WERI-Rb-1 (cell line): ENCODE data around the gene FSD1L.

ENCODE experiments used
- DNase-seq: peaks from one replicate; pipeline ENCODE4 v3.0.0-alpha.2; 2020
- H3K27ac ChIP-seq: fragments of 250-450 bp; sonication (Bioruptor Pico); 2 replicates; pipeline ENCODE4 v1.5.1; 2020; ENCODE audit warnings: mild to moderate bottlenecking, moderate library complexity
- H3K27me3 ChIP-seq: fragments of 250-450 bp; sonication (Bioruptor Pico); 2 replicates; pipeline ENCODE4 v1.5.1; 2021; ENCODE audit warnings: mild to moderate bottlenecking, low read depth, moderate library complexity; ENCODE audit not compliant: insufficient read depth, severe bottlenecking
- H3K36me3 ChIP-seq: fragments of 250-450 bp; sonication (Bioruptor Pico); 2 replicates; pipeline ENCODE4 v1.5.1; 2020; ENCODE audit warnings: mild to moderate bottlenecking, moderate library complexity
- H3K4me3 ChIP-seq: 2 replicates; pipeline ENCODE4 v1.5.1; 2011; ENCODE audit warnings: low read depth, mild to moderate bottlenecking, control low read depth, low read length
- H3K9me3 ChIP-seq: fragments of 250-450 bp; sonication (Bioruptor Pico); 2 replicates; pipeline ENCODE4 v1.5.1; 2021; ENCODE audit warnings: mild to moderate bottlenecking, moderate library complexity; ENCODE audit not compliant: severe bottlenecking
- CTCF ChIP-seq: IDR thresholded peaks from 2 replicates; pipeline ENCODE4 v1.5.1; 2011; ENCODE audit warnings: low read depth, mild to moderate bottlenecking, control low read depth, inconsistent platforms, low read length

FSD1L gene

GRCh38 chr9:105455836-105456475 is 8.1 kb downstream of the FSD1L start:
- Histone ChIP-seq H3K27ac (no peak overlapping the region), H3K27me3 (no peaks in the 10 kb centered on the region), H3K36me3 (peaks cover 23% of the 10 kb centered on the region), H3K9me3 (peaks cover 11% of the 10 kb centered on the region), H3K4me3 (no peak overlapping the region)
- no peak for TF ChIP-seq CTCF
- DNase-seq, result no peak

GRCh38 chr9:105457560-105458294 is 9.9 kb downstream of the FSD1L start:
- Histone ChIP-seq H3K9me3 (peaks cover 11% of the 10 kb centered on the region), H3K4me3 (no peak overlapping the region), H3K27me3 (no peaks in the 10 kb centered on the region), H3K27ac (no peak overlapping the region), H3K36me3 (peaks cover 16% of the 10 kb centered on the region)
- no peak for TF ChIP-seq CTCF
- DNase-seq, result no peak

GRCh38 chr9:105458404-105458803 is 10.6 kb downstream of the FSD1L start:
- TF ChIP-seq CTCF, result no peak
- peaks cover 19% of the 10 kb centered on the region for H3K36me3 ChIP-seq
- no peaks in the 10 kb centered on the region for H3K27me3 ChIP-seq
- DNase-seq, result no peak
- peaks cover 11% of the 10 kb centered on the region for H3K9me3 ChIP-seq
- peak overlapping the region; percentile 44; the same call in 1 of the 2 replicates for H3K27ac ChIP-seq
- H3K4me3 ChIP-seq, result no peak overlapping the region

GRCh38 chr9:105459336-105459735 is 11.5 kb downstream of the FSD1L start:
- Histone ChIP-seq H3K4me3 (no peak overlapping the region), H3K9me3 (peaks cover 11% of the 10 kb centered on the region), H3K27ac (peak overlapping the region; percentile 44), H3K36me3 (peaks cover 29% of the 10 kb centered on the region), H3K27me3 (no peaks in the 10 kb centered on the region)
- peak; percentile 47 for DNase-seq
- no peak for TF ChIP-seq CTCF

GRCh38 chr9:105466898-105467455 is 19.1 kb downstream of the FSD1L start:
- H3K4me3 ChIP-seq, result no peak overlapping the region
- H3K27me3 ChIP-seq, result no peaks in the 10 kb centered on the region
- no peaks in the 10 kb centered on the region for H3K9me3 ChIP-seq
- H3K27ac ChIP-seq, result no peak overlapping the region
- TF ChIP-seq CTCF, result no peak
- H3K36me3 ChIP-seq, result peaks cover 82% of the 10 kb centered on the region
- no peak for DNase-seq
